SK-N-SH treated with all-trans-retinoic acid at 6 μM for 48 hours (cell line): Measurements from ENCODE around the gene NDUFAF4.

ENCODE experiments used
- BACH2 ChIP-seq: fragments of 250-450 bp; sonication (Bioruptor Pico); IDR thresholded peaks from 2 replicates; pipeline ENCODE4 v1.9.0; 2021; ENCODE audit warnings: mild to moderate bottlenecking, borderline replicate concordance
- ESRRG ChIP-seq: fragments of 250-450 bp; sonication (Bioruptor Pico); IDR thresholded peaks from 2 replicates; pipeline ENCODE4 v1.6.1; 2021; ENCODE audit warnings: mild to moderate bottlenecking
- GLIS3 ChIP-seq: fragments of 250-450 bp; sonication (Bioruptor Pico); IDR thresholded peaks from 2 replicates; pipeline ENCODE4 v1.5.0; 2020; ENCODE audit warnings: mild to moderate bottlenecking, moderate library complexity
- ISL1 ChIP-seq: fragments of 250-450 bp; sonication (Bioruptor Pico); IDR thresholded peaks from 2 replicates; pipeline ENCODE4 v2.1.2; 2022; ENCODE audit warnings: mild to moderate bottlenecking, moderate library complexity
- OSR1 ChIP-seq: fragments of 250-450 bp; sonication (Bioruptor Pico); IDR thresholded peaks from 2 replicates; pipeline ENCODE4 v1.8.0; 2022; ENCODE audit warnings: moderate library complexity, mild to moderate bottlenecking, inconsistent platforms
- TCF4 ChIP-seq: fragments of 250-450 bp; sonication (Bioruptor Pico); IDR thresholded peaks from 2 replicates; pipeline ENCODE4 v1.8.0; 2021; ENCODE audit warnings: mild to moderate bottlenecking, moderate library complexity, borderline replicate concordance
- TOX ChIP-seq: fragments of 250-450 bp; sonication (Bioruptor Pico); IDR thresholded peaks from 2 replicates; pipeline ENCODE4 v1.8.0; 2021; ENCODE audit warnings: mild to moderate bottlenecking, moderate library complexity, borderline replicate concordance
- ZC3H10 ChIP-seq: fragments of 250-450 bp; sonication (Bioruptor Pico); IDR thresholded peaks from 2 replicates; pipeline ENCODE4 v1.5.1; 2021; ENCODE audit warnings: mild to moderate bottlenecking, moderate library complexity
- ZFP3 ChIP-seq: fragments of 250-450 bp; sonication (Bioruptor Pico); IDR thresholded peaks from 2 replicates; pipeline ENCODE4 v1.5.0; 2020; ENCODE audit warnings: mild to moderate bottlenecking, moderate library complexity
- ZFP30 ChIP-seq: fragments of 450-650 bp; formaldehyde crosslinking; IDR thresholded peaks from 2 replicates; pipeline ENCODE4 v1.5.0; 2022; ENCODE audit warnings: mild to moderate bottlenecking, moderate library complexity
- ZNF70 ChIP-seq: fragments of 450-650 bp; formaldehyde crosslinking; IDR thresholded peaks from 2 replicates; pipeline ENCODE4 v1.5.0; 2020; ENCODE audit warnings: mild to moderate bottlenecking, moderate library complexity
- ZNF8 ChIP-seq: fragments of 450-650 bp; formaldehyde crosslinking; IDR thresholded peaks from 2 replicates; pipeline ENCODE4 v1.5.0; 2020; ENCODE audit warnings: mild to moderate bottlenecking, moderate library complexity
- TF ChIP-seq, protein P1 (sequence below): fragments of 250-450 bp; sonication (Bioruptor Pico); IDR thresholded peaks from 2 replicates; pipeline ENCODE4 v1.8.0; 2020; ENCODE audit warnings: mild to moderate bottlenecking, moderate library complexity, borderline replicate concordance
- TF ChIP-seq, protein P2 (sequence below): fragments of 250-450 bp; sonication (Bioruptor Pico); IDR thresholded peaks from 2 replicates; pipeline ENCODE4 v1.8.0; 2021; ENCODE audit warnings: low read depth, mild to moderate bottlenecking, moderate library complexity, borderline replicate concordance

DNA sequence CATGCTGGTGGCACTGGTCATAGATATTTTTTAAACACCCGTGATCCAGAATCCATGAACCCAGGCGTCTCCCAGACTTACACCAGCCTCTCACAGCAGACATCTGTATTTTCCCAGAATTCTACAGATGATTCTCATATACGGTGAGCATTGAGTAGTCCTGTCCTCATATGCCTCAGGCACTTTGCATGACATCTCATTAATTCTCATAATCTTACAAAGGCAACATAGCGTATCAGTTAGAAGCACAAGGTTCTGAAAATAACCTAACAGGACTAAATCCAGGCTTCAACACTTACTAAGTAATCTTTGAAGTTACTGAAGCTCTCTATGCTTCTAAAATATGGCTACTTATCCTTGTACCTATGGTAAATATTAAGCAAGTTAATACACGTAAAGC is 8.9 kb downstream of the NDUFAF4 start:
- TF ChIP-seq ESRRG (CRISPR knock-in tag) (no peak), ZC3H10 (CRISPR knock-in tag) (no peak), ZFP3 (no peak), TCF4 (CRISPR knock-in tag) (no peak), GLIS3 (no peak), ZNF8 (CRISPR knock-in tag) (no peak), ISL1 (CRISPR knock-in tag) (no peak), OSR1 (CRISPR knock-in tag) (no peak), ZFP30 (no peak), TOX (CRISPR knock-in tag) (no peak), BACH2 (CRISPR knock-in tag) (no peak), ZNF70 (CRISPR knock-in tag) (no peak)
- TF ChIP-seq, protein P1, sequence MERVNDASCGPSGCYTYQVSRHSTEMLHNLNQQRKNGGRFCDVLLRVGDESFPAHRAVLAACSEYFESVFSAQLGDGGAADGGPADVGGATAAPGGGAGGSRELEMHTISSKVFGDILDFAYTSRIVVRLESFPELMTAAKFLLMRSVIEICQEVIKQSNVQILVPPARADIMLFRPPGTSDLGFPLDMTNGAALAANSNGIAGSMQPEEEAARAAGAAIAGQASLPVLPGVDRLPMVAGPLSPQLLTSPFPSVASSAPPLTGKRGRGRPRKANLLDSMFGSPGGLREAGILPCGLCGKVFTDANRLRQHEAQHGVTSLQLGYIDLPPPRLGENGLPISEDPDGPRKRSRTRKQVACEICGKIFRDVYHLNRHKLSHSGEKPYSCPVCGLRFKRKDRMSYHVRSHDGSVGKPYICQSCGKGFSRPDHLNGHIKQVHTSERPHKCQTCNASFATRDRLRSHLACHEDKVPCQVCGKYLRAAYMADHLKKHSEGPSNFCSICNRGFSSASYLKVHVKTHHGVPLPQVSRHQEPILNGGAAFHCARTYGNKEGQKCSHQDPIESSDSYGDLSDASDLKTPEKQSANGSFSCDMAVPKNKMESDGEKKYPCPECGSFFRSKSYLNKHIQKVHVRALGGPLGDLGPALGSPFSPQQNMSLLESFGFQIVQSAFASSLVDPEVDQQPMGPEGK (CRISPR knock-in tag) = no peak
- TF ChIP-seq, protein P2, sequence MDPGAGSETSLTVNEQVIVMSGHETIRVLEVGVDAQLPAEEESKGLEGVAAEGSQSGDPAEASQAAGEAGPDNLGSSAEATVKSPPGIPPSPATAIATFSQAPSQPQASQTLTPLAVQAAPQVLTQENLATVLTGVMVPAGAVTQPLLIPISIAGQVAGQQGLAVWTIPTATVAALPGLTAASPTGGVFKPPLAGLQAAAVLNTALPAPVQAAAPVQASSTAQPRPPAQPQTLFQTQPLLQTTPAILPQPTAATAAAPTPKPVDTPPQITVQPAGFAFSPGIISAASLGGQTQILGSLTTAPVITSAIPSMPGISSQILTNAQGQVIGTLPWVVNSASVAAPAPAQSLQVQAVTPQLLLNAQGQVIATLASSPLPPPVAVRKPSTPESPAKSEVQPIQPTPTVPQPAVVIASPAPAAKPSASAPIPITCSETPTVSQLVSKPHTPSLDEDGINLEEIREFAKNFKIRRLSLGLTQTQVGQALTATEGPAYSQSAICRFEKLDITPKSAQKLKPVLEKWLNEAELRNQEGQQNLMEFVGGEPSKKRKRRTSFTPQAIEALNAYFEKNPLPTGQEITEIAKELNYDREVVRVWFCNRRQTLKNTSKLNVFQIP = no peak
